Tibial artery (tissue), 4 donors: ENCODE data around the gene FBXW9.

Source experiments
- DNase-seq, 2 donors: peaks; one replicate each; pipeline ENCODE4 v3.0.0-alpha.2; 2019
- H3K27ac ChIP-seq, 2 donors: fragments of 200-600 bp; sonication (generic) in 1 of 2; 1 replicate in 1 of 2; 2 replicates in 1 of 2; pipeline ENCODE4 v1.5.1; 2018 to 2019; ENCODE audit warnings: mild to moderate bottlenecking in 1 of 2
- H3K27me3 ChIP-seq, 2 donors: fragments of 200-600 bp; sonication (generic) in 1 of 2; one replicate each; pipeline versions ENCODE4 v1.5.1 to v1.6.0; 2016 to 2019
- H3K36me3 ChIP-seq, 3 donors: fragments of 200-600 bp; sonication (generic) in 2 of 3; one replicate each; pipeline ENCODE4 v1.5.1; 2016 to 2019; ENCODE audit warnings: mild to moderate bottlenecking in 2 of 3
- H3K4me1 ChIP-seq, 4 donors: fragments of 200-600 bp; sonication (generic) in 2 of 4; 1 replicate in 3 of 4; 2 replicates in 1 of 4; pipeline ENCODE4 v1.5.1; 2016 to 2019
- H3K4me3 ChIP-seq, 2 donors: fragments of 200-600 bp; sonication (generic) in 1 of 2; 1 replicate in 1 of 2; 2 replicates in 1 of 2; pipeline ENCODE4 v1.5.1; 2018 to 2019; ENCODE audit warnings: mild to moderate bottlenecking in 2 of 2
- H3K9me3 ChIP-seq, 3 donors: fragments of 200-600 bp; sonication (generic) in 1 of 3; one replicate each; pipeline ENCODE4 v1.5.1; 2016 to 2019
- CTCF ChIP-seq, 2 experiments: fragments of 200-600 bp in 1 of 2; fragments of 450-650 bp in 1 of 2; IDR thresholded peaks; one replicate each; pipeline ENCODE4 v1.5.1; 2017 to 2019; ENCODE audit warnings: antibody characterized with exemption in 2 of 2, mild to moderate bottlenecking in 1 of 2, moderate library complexity in 1 of 2
- intact Hi-C: fragments of 100-400 bp; cut with DNase I; formaldehyde crosslinking; loops from one replicate; pipeline ENCODE4 v1.15.0; 2023; ENCODE audit warnings: low total_unique reads

Gene FBXW9

GRCh38 chr19:12657966-12658365 is 38.5 kb downstream of the FBXW9 start:
- H3K27me3 ChIP-seq, result no peaks in the 10 kb centered on the region
- no peak for TF ChIP-seq CTCF (IDR thresholded peaks at IDR 0.05)
- no peaks in the 10 kb centered on the region for H3K4me1 ChIP-seq
- no peaks in the 10 kb centered on the region for H3K9me3 ChIP-seq
- peaks cover 51 to 94% (median 64%) of the 10 kb centered on the region in 3 donors for H3K36me3 ChIP-seq
- H3K4me3 ChIP-seq, result no peak overlapping the region
- H3K27ac ChIP-seq, result no peak overlapping the region
- DNase-seq, result no peak
- intact Hi-C loops, result no loop called here

- Histone ChIP-seq H3K9me3 (no peaks in the 10 kb centered on the region), H3K27me3 (no peaks in the 10 kb centered on the region), H3K4me3 (no peak overlapping the region), H3K4me1 (no peaks in the 10 kb centered on the region), H3K27ac (no peak overlapping the region), H3K36me3 (peaks cover 44 to 89% (median 62%) of the 10 kb centered on the region in 3 donors)
- no peak for DNase-seq
- intact Hi-C loops, result no loop called here
- no peak for TF ChIP-seq CTCF (IDR thresholded peaks at IDR 0.05)
These were observed 39.4 kb downstream of the FBXW9 start for GRCh38 chr19:12656899-12657571.

- DNase-seq, result no peak
- Histone ChIP-seq H3K27me3 (no peaks in the 10 kb centered on the region), H3K4me1 (no peaks in the 10 kb centered on the region), H3K4me3 (no peak overlapping the region), H3K36me3 (peaks cover 32 to 80% (median 50%) of the 10 kb centered on the region in 3 donors), H3K9me3 (no peaks in the 10 kb centered on the region), H3K27ac (no peak overlapping the region)
- TF ChIP-seq CTCF (IDR thresholded peaks at IDR 0.05), result no peak
- intact Hi-C loops, result no loop called here
These were observed 40.9 kb downstream of the FBXW9 start for GRCh38 chr19:12655546-12655945.

GRCh38 chr19:12652219-12652618 is 44.2 kb downstream of the FBXW9 start:
- intact Hi-C loops, result no loop called here
- Histone ChIP-seq H3K4me1 (peaks cover 0 to 18% (median 7%) of the 10 kb centered on the region in 4 donors), H3K9me3 (no peaks in the 10 kb centered on the region), H3K4me3 (no peak overlapping the region), H3K27ac (no peak overlapping the region), H3K36me3 (peaks cover 17 to 47% (median 29%) of the 10 kb centered on the region in 3 donors), H3K27me3 (no peaks in the 10 kb centered on the region)
- no peak for TF ChIP-seq CTCF (IDR thresholded peaks at IDR 0.05)
- no peak for DNase-seq

- intact Hi-C loops, result no loop called here
These were observed 46.5 kb downstream of the FBXW9 start for GRCh38 chr19:12649941-12650340.

More at GRCh38 chr19:12649941-12650340, 46.5 kb downstream of the FBXW9 start:
- Histone ChIP-seq H3K27me3 (no peaks in the 10 kb centered on the region), H3K4me3 (no peak overlapping the region), H3K9me3 (no peaks in the 10 kb centered on the region), H3K27ac (no peak overlapping the region), H3K4me1 (peaks cover 0 to 19% (median 8%) of the 10 kb centered on the region in 4 donors), H3K36me3 (peaks cover 0 to 28% (median 7%) of the 10 kb centered on the region in 3 donors)
- TF ChIP-seq CTCF (IDR thresholded peaks at IDR 0.05), result no peak
- no peak for DNase-seq
